Adipocyte (in vitro differentiated cells): ENCODE results near the gene SLC15A5.
A peak's percentile ranks its signal among the peaks of the same experiment; 100 is the strongest.

ENCODE experiments used
- DNase-seq: peaks from one replicate; pipeline ENCODE4 v3.0.0-alpha.2; 2015; ENCODE audit warnings: low read depth
- H3K27me3 ChIP-seq: replicated peaks from 2 replicates; pipeline ENCODE4 v1.7.0; 2013; ENCODE audit warnings: mild to moderate bottlenecking, low read length, moderate library complexity; ENCODE audit not compliant: control insufficient read depth, insufficient read depth
- H3K36me3 ChIP-seq: 2 replicates; pipeline ENCODE4 v1.7.0; 2013; ENCODE audit warnings: low read length, mild to moderate bottlenecking, moderate library complexity; ENCODE audit not compliant: control insufficient read depth, insufficient read depth, severe bottlenecking
- H3K4me1 ChIP-seq: 2 replicates; pipeline ENCODE4 v1.7.0; 2013; ENCODE audit warnings: mild to moderate bottlenecking, low read length, moderate library complexity; ENCODE audit not compliant: control insufficient read depth, insufficient read depth
- H3K4me3 ChIP-seq: 2 replicates; pipeline ENCODE4 v1.7.0; 2013; ENCODE audit warnings: mild to moderate bottlenecking, low read length, moderate library complexity
- H3K9ac ChIP-seq: 2 replicates; pipeline ENCODE4 v1.7.0; 2013; ENCODE audit warnings: mild to moderate bottlenecking, low read length, moderate library complexity
- H3K9me3 ChIP-seq: 2 replicates; pipeline ENCODE4 v1.7.0; 2013; ENCODE audit warnings: mild to moderate bottlenecking, low read length, moderate library complexity; ENCODE audit not compliant: control insufficient read depth

Gene SLC15A5

DNA sequence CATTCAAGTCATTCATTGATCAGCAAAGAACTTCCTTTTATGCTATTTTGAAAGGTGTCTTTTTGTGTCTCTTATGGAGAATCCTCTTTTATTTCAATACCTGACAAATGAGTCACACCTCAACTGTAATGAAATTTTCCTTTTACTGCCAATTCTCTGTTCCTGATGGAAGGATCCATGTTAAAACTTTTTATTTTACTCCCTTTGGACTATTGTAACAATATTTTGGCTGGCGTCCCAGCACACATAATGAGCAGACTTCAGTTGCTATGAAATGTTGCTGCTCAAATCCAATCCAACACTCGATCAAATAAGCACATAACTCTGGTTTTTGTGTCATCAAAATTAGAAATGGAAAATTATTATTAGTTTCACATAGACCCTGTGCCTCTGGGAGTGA is 21.9 kb upstream of the SLC15A5 start:
- peaks cover 29% of the 10 kb centered on the region for H3K4me1 ChIP-seq
- DNase-seq, result no peak
- no peaks in the 10 kb centered on the region for H3K27me3 ChIP-seq
- H3K9ac ChIP-seq, result peak overlapping the region; percentile 62
- peak overlapping the region; percentile 57 for H3K4me3 ChIP-seq
- no peaks in the 10 kb centered on the region for H3K36me3 ChIP-seq
- H3K9me3 ChIP-seq, result no peaks in the 10 kb centered on the region

DNA sequence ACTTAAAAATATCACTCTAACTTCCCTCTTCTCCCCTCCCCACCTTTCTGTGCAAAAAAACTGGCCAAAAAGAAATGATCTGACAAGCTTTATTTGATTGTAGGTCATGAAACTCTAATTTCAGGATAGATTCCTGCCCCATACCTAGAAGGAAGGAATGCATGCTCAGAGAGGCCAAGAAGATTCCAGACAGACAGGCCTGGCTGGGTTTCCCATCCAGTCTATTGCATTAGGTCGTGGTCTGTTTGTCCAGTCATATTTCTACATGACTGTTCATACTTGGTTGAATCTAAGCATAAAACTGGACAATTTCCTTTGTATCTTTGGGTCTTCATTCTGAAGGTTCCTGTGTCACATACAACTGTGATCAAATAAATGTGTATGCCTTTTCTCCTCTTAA is 20.0 kb upstream of the SLC15A5 start:
- H3K9ac ChIP-seq, result no peak overlapping the region
- no peaks in the 10 kb centered on the region for H3K27me3 ChIP-seq
- no peaks in the 10 kb centered on the region for H3K9me3 ChIP-seq
- no peak for DNase-seq
- no peak overlapping the region for H3K4me3 ChIP-seq
- peaks cover 29% of the 10 kb centered on the region for H3K4me1 ChIP-seq
- no peaks in the 10 kb centered on the region for H3K36me3 ChIP-seq

GRCh38 chr12:16294376-16294956 is 17.0 kb upstream of the SLC15A5 start:
- no peak for DNase-seq
- Histone ChIP-seq H3K4me3 (no peak overlapping the region), H3K9ac (no peak overlapping the region), H3K4me1 (peaks cover 4% of the 10 kb centered on the region), H3K9me3 (no peaks in the 10 kb centered on the region), H3K27me3 (no peaks in the 10 kb centered on the region), H3K36me3 (no peaks in the 10 kb centered on the region)

- H3K36me3 ChIP-seq, result no peaks in the 10 kb centered on the region
- DNase-seq, result no peak
- no peak overlapping the region for H3K9ac ChIP-seq
- H3K4me1 ChIP-seq, result peaks cover 1% of the 10 kb centered on the region
- no peaks in the 10 kb centered on the region for H3K27me3 ChIP-seq
- no peaks in the 10 kb centered on the region for H3K9me3 ChIP-seq
- H3K4me3 ChIP-seq, result no peak overlapping the region
Observed at GRCh38 chr12:16291032-16291431, 13.5 kb upstream of the SLC15A5 start.

DNA sequence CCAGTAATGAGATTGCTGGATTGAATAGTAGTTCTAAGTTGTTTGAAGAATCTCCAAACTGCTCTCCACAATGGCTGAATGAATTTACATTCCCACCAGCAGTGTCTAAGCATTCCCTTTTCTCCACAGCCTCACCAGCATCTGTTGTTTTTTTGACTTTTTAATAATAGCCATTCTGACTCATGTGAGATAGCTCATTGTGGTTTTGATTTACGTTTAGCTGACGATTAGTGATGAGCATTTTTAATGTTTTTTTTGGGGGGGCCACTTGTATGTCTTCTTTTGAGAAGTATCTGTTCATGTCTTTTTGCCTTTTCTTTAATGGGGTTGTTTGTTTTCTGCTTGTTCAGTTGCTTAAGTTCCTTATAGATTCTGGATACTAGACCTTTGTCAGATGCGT is 8.1 kb upstream of the SLC15A5 start:
- Histone ChIP-seq H3K9me3 (no peaks in the 10 kb centered on the region), H3K4me1 (peaks cover 22% of the 10 kb centered on the region), H3K27me3 (no peaks in the 10 kb centered on the region), H3K4me3 (no peak overlapping the region), H3K9ac (no peak overlapping the region), H3K36me3 (no peaks in the 10 kb centered on the region)
- DNase-seq, result no peak

DNA sequence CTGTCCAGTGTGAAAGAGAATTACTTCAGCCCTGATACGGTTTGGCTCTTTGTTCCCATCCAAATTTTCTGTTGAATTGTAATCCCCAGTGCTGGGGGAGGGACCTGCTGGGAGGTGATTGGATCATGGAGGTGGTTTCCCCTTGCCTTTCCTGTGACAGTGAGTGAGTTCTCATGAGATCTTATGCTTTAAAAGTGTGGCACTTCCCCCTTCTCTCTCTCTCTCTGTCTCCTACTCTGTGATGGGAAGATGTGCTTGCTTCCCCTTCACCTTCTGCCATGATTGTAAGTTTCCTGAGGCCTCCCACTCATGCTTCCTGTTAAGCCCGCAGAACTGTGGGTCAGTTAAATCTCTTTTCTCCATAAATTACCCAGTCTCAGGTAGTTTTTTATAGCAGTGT is 5.5 kb upstream of the SLC15A5 start:
- H3K36me3 ChIP-seq, result no peaks in the 10 kb centered on the region
- no peak overlapping the region for H3K9ac ChIP-seq
- no peaks in the 10 kb centered on the region for H3K9me3 ChIP-seq
- H3K27me3 ChIP-seq, result no peaks in the 10 kb centered on the region
- peaks cover 29% of the 10 kb centered on the region for H3K4me1 ChIP-seq
- DNase-seq, result no peak
- H3K4me3 ChIP-seq, result no peak overlapping the region

DNA sequence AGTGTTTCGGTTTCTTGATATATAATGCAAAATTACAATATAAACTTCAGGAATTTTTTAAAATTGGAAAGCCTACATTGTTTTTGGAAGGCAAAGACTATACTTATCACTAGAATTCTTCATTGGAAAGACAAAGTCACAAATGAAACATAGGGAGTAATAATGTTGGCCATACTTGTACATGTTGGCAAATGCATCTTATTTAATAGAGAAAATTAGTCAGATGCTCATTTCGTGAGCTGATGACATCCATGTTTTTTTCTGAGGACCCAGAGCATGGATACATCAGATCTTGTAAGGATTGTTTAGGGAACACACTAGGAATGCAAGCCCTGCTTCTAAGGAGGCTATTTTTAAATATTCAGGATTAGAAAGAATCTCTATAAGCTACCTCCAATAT is 4.6 kb upstream of the SLC15A5 start:
- no peaks in the 10 kb centered on the region for H3K36me3 ChIP-seq
- peak overlapping the region; percentile 59 for H3K9ac ChIP-seq
- no peaks in the 10 kb centered on the region for H3K9me3 ChIP-seq
- peak overlapping the region; percentile 50 for H3K4me3 ChIP-seq
- no peaks in the 10 kb centered on the region for H3K27me3 ChIP-seq
- DNase-seq, result no peak
- H3K4me1 ChIP-seq, result peaks cover 33% of the 10 kb centered on the region

GRCh38 chr12:16281157-16281556 is 3.7 kb upstream of the SLC15A5 start:
- peak; percentile 1 for DNase-seq
- H3K9ac ChIP-seq, result peak overlapping the region; percentile 86
- no peaks in the 10 kb centered on the region for H3K27me3 ChIP-seq

GRCh38 chr12:16272222-16272621 is 5.3 kb downstream of the SLC15A5 start:
- Histone ChIP-seq H3K9ac (no peak overlapping the region), H3K27me3 (no peaks in the 10 kb centered on the region), H3K9me3 (no peaks in the 10 kb centered on the region), H3K36me3 (no peaks in the 10 kb centered on the region), H3K4me3 (no peak overlapping the region), H3K4me1 (peaks cover 32% of the 10 kb centered on the region)
- DNase-seq, result no peak

More at GRCh38 chr12:16281157-16281556, 3.7 kb upstream of the SLC15A5 start:
- Histone ChIP-seq H3K9me3 (no peaks in the 10 kb centered on the region), H3K4me1 (peaks cover 42% of the 10 kb centered on the region), H3K36me3 (no peaks in the 10 kb centered on the region), H3K4me3 (peak overlapping the region; percentile 50)

DNA sequence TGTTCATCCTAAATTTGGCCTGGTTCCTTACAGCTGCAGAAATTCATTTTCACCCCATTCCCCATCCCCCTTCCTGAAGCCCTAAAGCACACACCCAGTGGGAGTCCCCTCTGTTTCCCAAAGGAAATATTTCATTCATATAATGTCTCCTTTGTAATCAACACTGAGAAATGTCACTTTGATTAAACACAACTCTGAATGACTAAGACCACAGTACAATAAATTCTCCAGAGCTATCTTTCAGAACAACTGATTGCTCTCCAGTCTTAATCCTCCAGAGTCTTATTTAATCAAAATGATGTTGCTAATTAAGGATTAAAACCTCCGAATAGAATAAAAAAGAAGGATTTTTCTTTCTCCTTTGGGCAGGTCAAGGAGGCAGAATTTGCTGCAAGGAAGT is 6.4 kb downstream of the SLC15A5 start:
- H3K4me1 ChIP-seq, result peaks cover 29% of the 10 kb centered on the region
- H3K4me3 ChIP-seq, result no peak overlapping the region
- H3K36me3 ChIP-seq, result no peaks in the 10 kb centered on the region
- no peak for DNase-seq
- H3K27me3 ChIP-seq, result no peaks in the 10 kb centered on the region
- H3K9ac ChIP-seq, result no peak overlapping the region
- no peaks in the 10 kb centered on the region for H3K9me3 ChIP-seq

GRCh38 chr12:16269946-16270345 is 7.5 kb downstream of the SLC15A5 start:
- DNase-seq, result no peak
- H3K27me3 ChIP-seq, result no peaks in the 10 kb centered on the region
- H3K4me3 ChIP-seq, result no peak overlapping the region
- H3K9ac ChIP-seq, result no peak overlapping the region
- no peaks in the 10 kb centered on the region for H3K36me3 ChIP-seq
- no peaks in the 10 kb centered on the region for H3K9me3 ChIP-seq
- H3K4me1 ChIP-seq, result peaks cover 34% of the 10 kb centered on the region

GRCh38 chr12:16266085-16266484 is 11.4 kb downstream of the SLC15A5 start:
- H3K36me3 ChIP-seq, result no peaks in the 10 kb centered on the region
- H3K9me3 ChIP-seq, result peaks cover 7% of the 10 kb centered on the region
- H3K4me3 ChIP-seq, result no peak overlapping the region
- peak overlapping the region; percentile 23 for H3K9ac ChIP-seq
- peak; percentile 1 for DNase-seq
- H3K4me1 ChIP-seq, result peaks cover 29% of the 10 kb centered on the region
- no peaks in the 10 kb centered on the region for H3K27me3 ChIP-seq
